Activated B cell treated with CpG ODN at 0.5 μM for 24 hours (primary cell): ENCODE data around the gene TFPI. TPM values are rescaled to one million over a fixed set of nuclear protein-coding genes. Genes with fewer than 3 reads are reported as not detected.

Source experiments
- ATAC-seq: fragments of 200-7000 bp; cut with Tn5 transposase; one replicate; pipeline ENCODE4 v1.10.0; 2021; ENCODE audit warnings: low read depth, mild to moderate bottlenecking, moderate library complexity
- CTCF ChIA-PET: fragments of 350-600 bp; sonication (Branson Sonifier 250); formaldehyde crosslinking; loops from one replicate; lab custom pipeline; 2021; ENCODE audit warnings: antibody characterized with exemption; lab: Charles Lee
- POLR2A ChIA-PET: fragments of 350-600 bp; sonication (Branson Sonifier 250); formaldehyde crosslinking; loops from one replicate; lab custom pipeline; 2021; ENCODE audit warnings: antibody characterized with exemption; lab: Charles Lee
- DNase-seq: peaks from one replicate; pipeline ENCODE4 v3.0.0; 2022
- H3K27ac Mint-ChIP-seq: one replicate; pipeline ENCODE4 v1.8.0; 2020; ENCODE audit warnings: mixed read lengths
- H3K27me3 Mint-ChIP-seq: one replicate; pipeline ENCODE4 v1.8.0; 2021; ENCODE audit warnings: mixed read lengths
- H3K36me3 Mint-ChIP-seq: one replicate; pipeline ENCODE4 v1.8.0; 2021; ENCODE audit warnings: low read depth, mixed read lengths
- H3K4me1 Mint-ChIP-seq: one replicate; pipeline ENCODE4 v1.8.0; 2021; ENCODE audit warnings: mixed read lengths
- H3K4me3 Mint-ChIP-seq: one replicate; pipeline ENCODE4 v1.8.0; 2020; ENCODE audit warnings: mild to moderate bottlenecking, mixed read lengths
- H3K9me3 Mint-ChIP-seq: one replicate; pipeline ENCODE4 v1.8.0; 2020; ENCODE audit warnings: mixed read lengths
- intact Hi-C: fragments of 100-400 bp; cut with micrococcal nuclease; formaldehyde crosslinking; loops from one replicate; pipeline ENCODE4 v1.15.1; 2024
- total RNA-seq: library from RNA; stranded (reverse); gene quantifications from 2 replicates; pipeline ENCODE4 v1.2.3, GENCODE V29; 2022
- TF ChIP-seq, protein P1 (sequence below): fragments of 200-600 bp; IDR thresholded peaks from one replicate; pipeline ENCODE4 v1.8.0; 2022; ENCODE audit warnings: antibody characterized with exemption, mild to moderate bottlenecking

TFPI gene
- total RNA-seq, 1 donor from 2014 or later, result not detected

DNA sequence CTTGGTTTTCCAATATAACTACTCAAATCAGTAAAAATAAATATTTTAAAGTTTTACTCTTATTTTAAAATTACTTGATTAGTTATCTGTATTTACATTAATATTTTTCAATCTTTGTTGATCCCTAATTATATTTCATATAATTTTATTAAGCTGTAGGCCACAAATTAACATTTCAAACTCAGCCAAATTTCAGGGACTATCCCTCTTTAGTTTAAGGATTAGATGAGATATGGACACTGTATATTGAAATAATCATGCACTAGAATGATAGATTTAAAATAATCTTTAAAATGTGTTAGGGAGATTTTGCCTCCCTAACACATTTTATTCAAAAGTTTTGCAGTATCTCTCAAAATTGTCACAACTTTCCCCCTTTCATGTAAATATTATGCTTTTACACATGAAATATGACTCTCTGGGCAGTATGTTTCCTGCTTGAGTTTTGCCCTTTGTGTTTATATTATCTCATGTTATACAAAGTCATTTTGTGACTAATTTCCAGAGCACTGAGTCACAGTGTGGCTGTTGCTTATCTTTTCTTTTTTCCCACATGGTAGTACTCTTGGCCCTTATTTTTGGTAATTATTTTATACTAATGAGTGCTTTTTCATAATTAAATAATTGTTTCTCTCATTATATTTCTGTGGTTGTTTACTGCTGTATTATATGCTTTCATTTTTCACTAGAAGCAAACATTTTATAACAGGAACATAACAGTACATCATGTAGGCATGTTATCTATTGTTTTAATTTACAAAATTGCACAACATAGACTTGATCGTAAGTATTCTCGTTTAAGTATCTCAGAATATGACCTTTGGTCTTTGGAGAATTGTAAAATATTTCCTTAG, 1.2 kb downstream of the TFPI start:
- CTCF ChIA-PET, result no interaction called here
- intact Hi-C loops, result no loop called here
- peaks cover 6% of the 10 kb centered on the region for H3K4me1 Mint-ChIP-seq
- POLR2A ChIA-PET, result no interaction called here
- no peaks in the 10 kb centered on the region for H3K36me3 Mint-ChIP-seq
- no peak for DNase-seq
- no peak for ATAC-seq
- no peak overlapping the region for H3K27ac Mint-ChIP-seq
- H3K4me3 Mint-ChIP-seq, result no peak overlapping the region
- H3K9me3 Mint-ChIP-seq, result no peaks in the 10 kb centered on the region
- TF ChIP-seq, protein P1, sequence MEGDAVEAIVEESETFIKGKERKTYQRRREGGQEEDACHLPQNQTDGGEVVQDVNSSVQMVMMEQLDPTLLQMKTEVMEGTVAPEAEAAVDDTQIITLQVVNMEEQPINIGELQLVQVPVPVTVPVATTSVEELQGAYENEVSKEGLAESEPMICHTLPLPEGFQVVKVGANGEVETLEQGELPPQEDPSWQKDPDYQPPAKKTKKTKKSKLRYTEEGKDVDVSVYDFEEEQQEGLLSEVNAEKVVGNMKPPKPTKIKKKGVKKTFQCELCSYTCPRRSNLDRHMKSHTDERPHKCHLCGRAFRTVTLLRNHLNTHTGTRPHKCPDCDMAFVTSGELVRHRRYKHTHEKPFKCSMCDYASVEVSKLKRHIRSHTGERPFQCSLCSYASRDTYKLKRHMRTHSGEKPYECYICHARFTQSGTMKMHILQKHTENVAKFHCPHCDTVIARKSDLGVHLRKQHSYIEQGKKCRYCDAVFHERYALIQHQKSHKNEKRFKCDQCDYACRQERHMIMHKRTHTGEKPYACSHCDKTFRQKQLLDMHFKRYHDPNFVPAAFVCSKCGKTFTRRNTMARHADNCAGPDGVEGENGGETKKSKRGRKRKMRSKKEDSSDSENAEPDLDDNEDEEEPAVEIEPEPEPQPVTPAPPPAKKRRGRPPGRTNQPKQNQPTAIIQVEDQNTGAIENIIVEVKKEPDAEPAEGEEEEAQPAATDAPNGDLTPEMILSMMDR, result no peak
- H3K27me3 Mint-ChIP-seq, result no peaks in the 10 kb centered on the region

DNA sequence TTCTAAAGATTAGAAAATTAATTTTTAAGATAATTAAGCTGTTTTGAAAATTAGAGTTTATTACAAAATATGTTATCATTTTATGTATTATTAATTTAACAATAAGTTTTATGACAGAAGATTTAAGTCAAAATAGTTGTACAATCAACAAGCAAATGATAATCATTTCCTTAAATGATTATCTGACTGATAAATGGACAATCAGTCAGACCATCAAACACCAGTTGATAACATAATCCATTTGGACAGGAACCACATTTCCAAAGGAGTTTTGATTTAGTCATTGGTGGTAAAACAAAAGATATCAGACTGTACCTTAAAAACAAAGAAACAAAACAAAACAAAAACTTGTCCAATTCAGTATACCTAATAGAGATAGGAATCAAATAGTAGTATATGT, 1.9 kb downstream of the TFPI start:
- TF ChIP-seq, protein P1, result no peak
- no peak overlapping the region for H3K27ac Mint-ChIP-seq
- no peak for ATAC-seq
- intact Hi-C loops, result no loop called here
- no peak for DNase-seq
- H3K4me1 Mint-ChIP-seq, result peaks cover 6% of the 10 kb centered on the region
- no peaks in the 10 kb centered on the region for H3K9me3 Mint-ChIP-seq
- ChIA-PET POLR2A (no interaction called here), CTCF (no interaction called here)
- no peak overlapping the region for H3K4me3 Mint-ChIP-seq
- no peaks in the 10 kb centered on the region for H3K36me3 Mint-ChIP-seq
- no peaks in the 10 kb centered on the region for H3K27me3 Mint-ChIP-seq

DNA sequence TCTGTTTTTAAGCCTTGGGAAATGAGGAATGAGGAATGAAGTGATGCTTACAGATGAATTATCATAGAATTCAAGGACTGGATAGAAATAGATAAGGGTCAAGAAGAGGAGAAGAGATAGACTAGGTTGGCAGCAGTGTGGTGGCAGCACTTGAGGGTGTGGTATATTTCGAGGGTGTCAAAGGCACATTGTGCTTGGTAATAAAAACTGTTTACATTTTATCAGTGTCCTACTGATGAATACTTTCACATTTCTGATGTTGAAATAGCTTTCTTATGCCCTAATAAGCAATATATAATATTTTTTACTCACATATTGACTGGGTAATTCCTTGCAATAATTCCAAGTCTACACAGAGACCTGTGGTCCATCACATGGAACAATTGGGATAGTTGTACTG, 3.4 kb downstream of the TFPI start:
- Mint-ChIP-seq H3K36me3 (no peaks in the 10 kb centered on the region), H3K4me1 (peaks cover 6% of the 10 kb centered on the region), H3K4me3 (no peak overlapping the region), H3K27me3 (no peaks in the 10 kb centered on the region), H3K27ac (no peak overlapping the region), H3K9me3 (no peaks in the 10 kb centered on the region)
- intact Hi-C loops, result no loop called here
- no peak for DNase-seq
- TF ChIP-seq, protein P1, result no peak
- ATAC-seq, result no peak
- ChIA-PET POLR2A (no interaction called here), CTCF (no interaction called here)

DNA sequence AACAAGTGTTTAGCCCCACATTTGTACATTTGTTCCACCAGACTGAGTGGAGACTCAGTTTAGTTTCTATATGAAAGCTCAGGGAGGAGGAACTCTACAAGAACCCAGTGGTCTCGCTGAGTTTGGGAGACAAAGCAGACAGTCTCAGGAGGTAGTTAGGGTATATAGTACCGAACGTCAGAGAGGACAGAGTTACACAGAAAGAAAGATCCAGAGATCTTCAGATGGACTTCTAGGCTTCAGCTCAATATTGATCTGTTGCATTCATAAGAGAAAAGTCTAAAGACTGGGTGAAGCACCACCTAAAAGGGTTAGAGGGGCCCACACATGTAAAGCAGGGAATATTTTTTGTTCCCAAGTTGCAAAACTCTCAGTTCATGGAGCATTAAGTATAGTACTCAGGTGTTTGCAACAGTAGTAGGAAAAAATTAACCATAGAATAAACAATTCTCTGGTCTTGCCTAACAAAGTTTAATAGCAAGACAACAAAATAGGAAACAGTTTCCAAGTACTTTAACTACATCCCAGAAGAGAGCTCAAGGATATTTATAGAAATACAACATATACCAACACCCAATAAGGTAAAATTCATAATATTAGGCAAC, 4.2 kb downstream of the TFPI start:
- TF ChIP-seq, protein P1, result no peak
- intact Hi-C loops, result no loop called here
- H3K36me3 Mint-ChIP-seq, result no peaks in the 10 kb centered on the region
- H3K9me3 Mint-ChIP-seq, result no peaks in the 10 kb centered on the region
- CTCF ChIA-PET, result no interaction called here
- H3K27me3 Mint-ChIP-seq, result no peaks in the 10 kb centered on the region
- no peak for DNase-seq
- H3K4me3 Mint-ChIP-seq, result no peak overlapping the region
- POLR2A ChIA-PET, result no interaction called here
- H3K4me1 Mint-ChIP-seq, result peaks cover 6% of the 10 kb centered on the region
- no peak for ATAC-seq
- no peak overlapping the region for H3K27ac Mint-ChIP-seq

DNA sequence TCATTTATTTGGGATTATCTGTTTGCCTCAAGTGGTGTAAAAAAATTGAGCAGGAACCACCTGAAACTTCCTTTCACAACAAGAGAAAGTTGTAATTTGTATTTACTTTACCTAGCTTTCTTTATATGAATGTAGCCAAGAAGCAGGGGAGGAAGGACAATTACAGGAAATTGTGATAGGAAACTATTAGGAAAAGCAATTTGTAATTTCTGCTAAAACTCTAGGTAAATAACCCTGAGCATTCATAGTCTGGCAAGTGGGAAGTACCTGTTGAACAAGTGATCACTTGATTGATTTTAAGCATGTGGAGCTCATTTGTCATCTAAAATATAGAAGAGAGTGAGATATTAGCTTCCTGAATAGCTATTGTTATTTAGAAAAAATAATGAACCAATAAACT, 5.0 kb downstream of the TFPI start:
- no peak for ATAC-seq
- intact Hi-C loops, result no loop called here
- no peaks in the 10 kb centered on the region for H3K9me3 Mint-ChIP-seq
- no peaks in the 10 kb centered on the region for H3K36me3 Mint-ChIP-seq
- H3K27me3 Mint-ChIP-seq, result no peaks in the 10 kb centered on the region
- TF ChIP-seq, protein P1, result no peak
- H3K27ac Mint-ChIP-seq, result no peak overlapping the region
- DNase-seq, result no peak
- H3K4me1 Mint-ChIP-seq, result peaks cover 3% of the 10 kb centered on the region
- POLR2A ChIA-PET, result no interaction called here
- H3K4me3 Mint-ChIP-seq, result no peak overlapping the region
- CTCF ChIA-PET, result no interaction called here
